AG20443 (cell line): ENCODE results near the gene TBC1D4.
"Not testable (repeated sequence)": the region's sequence is repeated elsewhere in the genome, so short reads cannot be mapped to it uniquely, and the experiment has no call there.

Experiments used
- DNase-seq: peaks from one replicate; pipeline ENCODE4 v3.0.0; 2012; ENCODE audit warnings: low spot score, mixed read lengths

Gene TBC1D4

GRCh38 chr13:75356421-75356820 is 125.5 kb downstream of the TBC1D4 start:
- DNase-seq: no peak

GRCh38 chr13:75355609-75356008 is 126.4 kb downstream of the TBC1D4 start:
- DNase-seq: no peak

GRCh38 chr13:75353781-75354193 is 128.2 kb downstream of the TBC1D4 start:
- DNase-seq: peak; percentile 64

- no peak for DNase-seq
Measured at GRCh38 chr13:75352641-75353327, 129.2 kb downstream of the TBC1D4 start.

GRCh38 chr13:75351538-75351937 is 130.4 kb downstream of the TBC1D4 start:
- DNase-seq: not testable (repeated sequence)

GRCh38 chr13:75347925-75348324 is 134.0 kb downstream of the TBC1D4 start:
- no peak for DNase-seq

GRCh38 chr13:75347457-75347856 is 134.5 kb downstream of the TBC1D4 start:
- no peak for DNase-seq

GRCh38 chr13:75345193-75345592 is 136.8 kb downstream of the TBC1D4 start:
- DNase-seq: peak; percentile 14

- no peak for DNase-seq
Measured at GRCh38 chr13:75341028-75341427, 140.9 kb downstream of the TBC1D4 start.

GRCh38 chr13:75339635-75340374 is 142.2 kb downstream of the TBC1D4 start:
- no peak for DNase-seq

- no peak for DNase-seq
Measured at GRCh38 chr13:75334634-75335447, 147.1 kb downstream of the TBC1D4 start.

- DNase-seq: no peak
Measured at GRCh38 chr13:75333103-75333502, 148.9 kb downstream of the TBC1D4 start.

GRCh38 chr13:75331792-75332349 is 150.1 kb downstream of the TBC1D4 start:
- DNase-seq: no peak

GRCh38 chr13:75330770-75331169 is 151.2 kb downstream of the TBC1D4 start:
- no peak for DNase-seq

- no peak for DNase-seq
Measured at GRCh38 chr13:75329723-75330122, 152.2 kb downstream of the TBC1D4 start.

GRCh38 chr13:75329097-75329496 is 152.9 kb downstream of the TBC1D4 start:
- DNase-seq: no peak

GRCh38 chr13:75327135-75327510 is 154.8 kb downstream of the TBC1D4 start:
- no peak for DNase-seq

GRCh38 chr13:75326173-75327134 is 155.5 kb downstream of the TBC1D4 start:
- peak; percentile 26 for DNase-seq

GRCh38 chr13:75325711-75326110 is 156.3 kb downstream of the TBC1D4 start:
- DNase-seq: no peak

GRCh38 chr13:75324413-75324940 is 157.5 kb downstream of the TBC1D4 start:
- DNase-seq: no peak

- DNase-seq: no peak
Measured at GRCh38 chr13:75321084-75321483, 160.9 kb downstream of the TBC1D4 start.
